ENCODE measurements around the gene UQCRH.

UQCRH gene

DNA sequence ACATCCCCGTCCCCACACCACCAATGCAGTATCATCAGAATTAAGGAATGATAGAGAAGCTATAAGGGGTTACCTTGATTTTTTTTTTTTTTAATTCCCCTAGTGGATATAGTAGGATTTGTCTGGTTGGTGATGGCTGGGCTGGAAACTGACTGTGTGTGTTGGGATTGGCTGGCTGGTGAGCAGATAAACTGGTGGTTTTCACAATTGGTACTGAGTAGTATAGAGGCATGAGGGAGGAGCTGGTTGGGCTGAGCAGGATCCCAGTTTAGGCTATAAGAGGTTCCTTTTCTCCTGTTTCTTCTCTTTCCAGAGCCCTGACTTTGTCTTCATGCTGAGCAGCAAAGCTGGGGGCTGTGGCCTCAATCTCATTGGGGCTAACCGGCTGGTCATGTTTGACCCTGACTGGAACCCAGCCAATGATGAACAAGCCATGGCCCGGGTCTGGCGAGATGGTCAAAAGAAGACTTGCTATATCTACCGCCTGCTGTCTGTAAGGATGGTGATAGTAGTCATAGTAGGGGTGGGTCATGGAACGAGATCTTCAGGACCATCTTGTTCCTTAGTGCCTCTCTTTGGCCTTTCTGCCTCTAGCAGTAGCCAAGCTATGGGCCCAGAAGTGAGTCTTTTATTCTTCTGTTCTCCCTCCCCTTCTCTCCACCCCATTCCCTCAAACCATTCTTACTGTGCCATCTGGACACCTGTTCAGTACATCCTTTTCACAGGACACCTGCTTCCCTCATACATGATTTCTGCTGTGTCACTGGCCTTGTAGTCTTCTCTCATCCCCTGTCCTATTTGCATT lies 29.1 kb upstream of the UQCRH start:
- no peak for TF ChIP-seq CTCF (IDR thresholded peaks at IDR 0.05; ENCODE audit: low read depth, low read length, missing control alignments)
- no peak overlapping the region for H3K4me3 ChIP-seq (ENCODE audit: low read depth, low read length)
- DNase-seq (ENCODE audit: low read depth) = no peak

GRCh38 chr1:46275030-46275337 lies 28.5 kb upstream of the UQCRH start:
- TF ChIP-seq CTCF (IDR thresholded peaks at IDR 0.05; ENCODE audit: low read depth, low read length, missing control alignments) = no peak
- no peak for DNase-seq (ENCODE audit: low read depth)

GRCh38 chr1:46277658-46278373 lies 25.7 kb upstream of the UQCRH start:
- no peak for TF ChIP-seq CTCF (IDR thresholded peaks at IDR 0.05; ENCODE audit: low read depth, low read length, missing control alignments)
- no peak overlapping the region for H3K4me3 ChIP-seq (ENCODE audit: low read depth, low read length)
- no peak for DNase-seq (ENCODE audit: low read depth)

More at GRCh38 chr1:46275030-46275337, 28.5 kb upstream of the UQCRH start:
- no peak overlapping the region for H3K4me3 ChIP-seq (ENCODE audit: low read depth, low read length)

DNA sequence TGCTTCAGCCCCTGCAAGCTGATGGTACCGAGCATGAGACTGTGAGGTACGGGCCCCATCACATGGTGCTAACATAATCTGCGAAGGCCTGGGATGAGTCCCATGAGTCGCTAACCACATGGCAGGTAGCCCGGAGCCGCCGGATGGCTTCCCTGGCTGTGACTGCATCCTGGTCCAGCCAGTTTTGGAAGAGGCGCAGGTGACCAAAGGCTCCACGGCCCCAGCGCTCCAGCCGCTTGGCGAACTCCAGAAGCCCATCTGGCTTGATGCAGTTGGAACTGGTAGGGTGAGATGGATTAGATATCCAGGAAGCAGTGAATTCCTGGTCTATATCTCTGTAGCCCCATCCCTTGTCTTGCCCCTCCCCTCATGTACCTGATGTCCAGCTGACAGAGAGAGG lies 24.7 kb upstream of the UQCRH start:
- no peak overlapping the region for H3K4me3 ChIP-seq (ENCODE audit: low read depth, low read length)
- no peak for DNase-seq (ENCODE audit: low read depth)
- no peak for TF ChIP-seq CTCF (IDR thresholded peaks at IDR 0.05; ENCODE audit: low read depth, low read length, missing control alignments)

DNA sequence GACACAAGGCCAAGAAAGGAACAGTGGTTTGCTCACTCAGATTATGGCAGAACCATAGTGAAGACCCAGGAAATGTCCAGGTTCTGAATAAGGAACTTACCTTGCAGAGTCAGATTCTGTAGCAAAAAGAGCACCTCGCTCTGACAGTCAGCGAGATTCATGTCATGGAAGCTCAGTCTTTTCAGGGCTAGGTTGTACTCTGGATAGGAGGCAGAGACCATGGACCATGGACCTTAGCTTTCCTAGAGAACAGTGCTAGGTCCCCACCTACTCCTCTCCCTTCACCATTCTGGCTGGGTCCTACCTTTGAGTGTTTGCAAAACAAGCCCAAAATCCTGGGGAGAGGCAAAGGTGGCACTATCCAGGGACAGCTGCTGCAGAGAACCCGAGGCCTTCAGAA lies 23.4 kb upstream of the UQCRH start:
- no peak for DNase-seq (ENCODE audit: low read depth)
- TF ChIP-seq CTCF (IDR thresholded peaks at IDR 0.05; ENCODE audit: low read depth, low read length, missing control alignments) = no peak
- H3K4me3 ChIP-seq (ENCODE audit: low read depth, low read length) = no peak overlapping the region

GRCh38 chr1:46281021-46281420 lies 22.5 kb upstream of the UQCRH start:
- no peak for DNase-seq (ENCODE audit: low read depth)
- no peak overlapping the region for H3K4me3 ChIP-seq (ENCODE audit: low read depth, low read length)
- no peak for TF ChIP-seq CTCF (IDR thresholded peaks at IDR 0.05; ENCODE audit: low read depth, low read length, missing control alignments)
